ENCODE data around the gene TP63. TPM values are rescaled to one million over a fixed set of nuclear protein-coding genes. Genes with fewer than 3 reads are reported as not detected.

TP63 gene
- total and polyA plus RNA-seq, 12 donors = 0.11 to 0.84 (median 0.16) TPM; not detected in 1

- Histone ChIP-seq H3K36me3 (replicated peaks in 1 of 2) (no peaks in the 10 kb centered on the region), H3K4me3 (no peak overlapping the region), H3K27me3 (no peaks in the 10 kb centered on the region), H3K27ac (no peak overlapping the region), H3K9me3 (replicated peaks in 1 of 3) (no peaks in the 10 kb centered on the region), H3K4me1 (replicated peaks in 1 of 2) (peaks cover 3 to 7% of the 10 kb centered on the region in 2 donors)
- DNase-seq = no peak
- TF ChIP-seq CTCF (IDR thresholded peaks at IDR 0.05) (no peak), POLR2A (IDR thresholded peaks at IDR 0.05) (no peak)
- intact Hi-C loops (cut with DNase I) = no loop called here
- 84 to 92% (median 84%) methylated on average over 13 of the region's 13 CpGs for WGBS, 4 donors
Observed at GRCh38 chr3:189841473-189842205, 210.4 kb downstream of the TP63 start.

GRCh38 chr3:189842681-189843602, 211.8 kb downstream of the TP63 start:
- TF ChIP-seq CTCF (IDR thresholded peaks at IDR 0.05) (no peak), POLR2A (IDR thresholded peaks at IDR 0.05) (no peak)
- peaks cover 3 to 7% of the 10 kb centered on the region in 2 donors for H3K4me1 ChIP-seq (replicated peaks in 1 of 2)
- intact Hi-C loops (cut with DNase I) = no loop called here
- H3K27me3 ChIP-seq = no peaks in the 10 kb centered on the region
- H3K36me3 ChIP-seq (replicated peaks in 1 of 2) = no peaks in the 10 kb centered on the region
- DNase-seq = peak in 4 of 7 donors; percentile 8 to 50 (median 16)
- no peak overlapping the region for H3K4me3 ChIP-seq
- WGBS, 4 donors = 62 to 70% (median 65%) methylated on average over 17 to 19 of the region's 19 CpGs
- no peaks in the 10 kb centered on the region for H3K9me3 ChIP-seq (replicated peaks in 1 of 3)
- H3K27ac ChIP-seq = peak overlapping the region in 1 of 5 donors; percentile 6

GRCh38 chr3:189845069-189845468, 213.9 kb downstream of the TP63 start:
- 34 to 40% (median 35%) methylated on average over 3 of the region's 3 CpGs for WGBS, 4 donors
- TF ChIP-seq CTCF (IDR thresholded peaks at IDR 0.05) (no peak), POLR2A (IDR thresholded peaks at IDR 0.05) (no peak)
- Histone ChIP-seq H3K36me3 (replicated peaks in 1 of 2) (no peaks in the 10 kb centered on the region), H3K27me3 (no peaks in the 10 kb centered on the region), H3K4me1 (replicated peaks in 1 of 2) (peaks cover 0 to 11% of the 10 kb centered on the region in 2 donors), H3K9me3 (replicated peaks in 1 of 3) (no peaks in the 10 kb centered on the region), H3K4me3 (no peak overlapping the region), H3K27ac (no peak overlapping the region)
- intact Hi-C loops (cut with DNase I) = no loop called here
- no peak for DNase-seq

- peak in 3 of 7 donors; percentile 10 to 38 (median 16) for DNase-seq
Observed at GRCh38 chr3:189848395-189849040, 217.3 kb downstream of the TP63 start.

More at GRCh38 chr3:189848395-189849040, 217.3 kb downstream of the TP63 start:
- H3K27ac ChIP-seq = peak overlapping the region in 1 of 5 donors; percentile 13
- peaks cover 0 to 11% of the 10 kb centered on the region in 2 donors for H3K4me1 ChIP-seq (replicated peaks in 1 of 2)
- no peak overlapping the region for H3K4me3 ChIP-seq
- H3K27me3 ChIP-seq = no peaks in the 10 kb centered on the region
- H3K9me3 ChIP-seq (replicated peaks in 1 of 3) = no peaks in the 10 kb centered on the region
- WGBS, 4 donors = 18 to 44% (median 27%) methylated on average over 1 of the region's 1 CpG
- intact Hi-C loops (cut with DNase I) = no loop called here
- no peak for TF ChIP-seq CTCF (IDR thresholded peaks at IDR 0.05)
- no peak for TF ChIP-seq POLR2A (IDR thresholded peaks at IDR 0.05)
- no peaks in the 10 kb centered on the region for H3K36me3 ChIP-seq (replicated peaks in 1 of 2)

All from adrenal gland (tissue), 12 donors.